ENCODE results near the gene TMEM184B. TPM values are rescaled to one million over a fixed set of nuclear protein-coding genes. Genes with fewer than 3 reads are reported as not detected.

Gene TMEM184B
- total and polyA plus RNA-seq, 2 of the 8 experiments (the other 6 are each of a cell fraction or from before 2014, with no cell fraction given) = 41.6 to 81.0 TPM

DNA sequence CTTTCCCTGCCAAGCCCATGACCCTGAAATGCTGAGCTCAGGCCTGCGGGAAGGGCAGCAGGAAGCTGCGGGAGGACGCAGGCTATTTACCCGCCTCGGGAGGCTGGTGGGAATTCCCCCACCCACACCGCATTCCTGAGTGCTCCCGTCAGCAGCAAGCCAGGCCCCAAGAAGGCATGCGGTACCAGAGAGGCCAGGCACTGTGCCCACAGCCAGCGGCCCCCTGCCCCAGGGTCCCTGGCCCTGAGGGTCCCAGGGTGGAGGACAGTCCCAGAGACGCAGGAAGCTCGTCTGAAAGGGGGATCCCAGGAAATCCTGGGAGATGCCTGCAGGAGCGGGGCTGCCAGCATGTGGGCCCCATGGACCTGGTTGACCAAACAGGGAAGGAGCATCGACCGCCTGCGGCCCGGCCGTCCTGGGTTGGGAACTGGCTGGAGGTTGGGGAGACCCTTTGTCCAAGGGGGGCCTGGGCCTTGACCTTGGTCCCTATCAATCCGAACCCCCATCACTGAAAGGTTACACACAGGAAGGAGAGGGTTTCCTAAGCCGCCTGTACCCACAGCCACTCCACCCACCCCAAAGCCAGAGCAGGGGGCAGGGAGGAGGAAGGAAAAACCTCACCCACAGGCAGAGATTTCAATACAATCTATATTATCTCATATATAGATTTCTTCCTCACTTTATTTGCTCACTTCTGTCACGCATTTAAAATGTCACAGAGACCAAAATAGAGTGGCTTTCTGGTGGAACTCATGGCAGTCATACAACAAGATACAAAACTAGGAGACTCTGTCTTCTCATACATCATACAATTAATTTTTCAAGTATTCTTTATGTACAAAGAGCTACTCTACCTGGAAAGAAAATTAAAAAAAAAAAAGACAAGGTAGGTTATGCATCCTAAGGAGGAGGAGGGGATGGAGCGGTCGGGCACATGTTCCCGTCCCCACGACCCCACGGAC lies 53.9 kb downstream of the TMEM184B start (continued):
- TF ChIP-seq, protein P1, sequence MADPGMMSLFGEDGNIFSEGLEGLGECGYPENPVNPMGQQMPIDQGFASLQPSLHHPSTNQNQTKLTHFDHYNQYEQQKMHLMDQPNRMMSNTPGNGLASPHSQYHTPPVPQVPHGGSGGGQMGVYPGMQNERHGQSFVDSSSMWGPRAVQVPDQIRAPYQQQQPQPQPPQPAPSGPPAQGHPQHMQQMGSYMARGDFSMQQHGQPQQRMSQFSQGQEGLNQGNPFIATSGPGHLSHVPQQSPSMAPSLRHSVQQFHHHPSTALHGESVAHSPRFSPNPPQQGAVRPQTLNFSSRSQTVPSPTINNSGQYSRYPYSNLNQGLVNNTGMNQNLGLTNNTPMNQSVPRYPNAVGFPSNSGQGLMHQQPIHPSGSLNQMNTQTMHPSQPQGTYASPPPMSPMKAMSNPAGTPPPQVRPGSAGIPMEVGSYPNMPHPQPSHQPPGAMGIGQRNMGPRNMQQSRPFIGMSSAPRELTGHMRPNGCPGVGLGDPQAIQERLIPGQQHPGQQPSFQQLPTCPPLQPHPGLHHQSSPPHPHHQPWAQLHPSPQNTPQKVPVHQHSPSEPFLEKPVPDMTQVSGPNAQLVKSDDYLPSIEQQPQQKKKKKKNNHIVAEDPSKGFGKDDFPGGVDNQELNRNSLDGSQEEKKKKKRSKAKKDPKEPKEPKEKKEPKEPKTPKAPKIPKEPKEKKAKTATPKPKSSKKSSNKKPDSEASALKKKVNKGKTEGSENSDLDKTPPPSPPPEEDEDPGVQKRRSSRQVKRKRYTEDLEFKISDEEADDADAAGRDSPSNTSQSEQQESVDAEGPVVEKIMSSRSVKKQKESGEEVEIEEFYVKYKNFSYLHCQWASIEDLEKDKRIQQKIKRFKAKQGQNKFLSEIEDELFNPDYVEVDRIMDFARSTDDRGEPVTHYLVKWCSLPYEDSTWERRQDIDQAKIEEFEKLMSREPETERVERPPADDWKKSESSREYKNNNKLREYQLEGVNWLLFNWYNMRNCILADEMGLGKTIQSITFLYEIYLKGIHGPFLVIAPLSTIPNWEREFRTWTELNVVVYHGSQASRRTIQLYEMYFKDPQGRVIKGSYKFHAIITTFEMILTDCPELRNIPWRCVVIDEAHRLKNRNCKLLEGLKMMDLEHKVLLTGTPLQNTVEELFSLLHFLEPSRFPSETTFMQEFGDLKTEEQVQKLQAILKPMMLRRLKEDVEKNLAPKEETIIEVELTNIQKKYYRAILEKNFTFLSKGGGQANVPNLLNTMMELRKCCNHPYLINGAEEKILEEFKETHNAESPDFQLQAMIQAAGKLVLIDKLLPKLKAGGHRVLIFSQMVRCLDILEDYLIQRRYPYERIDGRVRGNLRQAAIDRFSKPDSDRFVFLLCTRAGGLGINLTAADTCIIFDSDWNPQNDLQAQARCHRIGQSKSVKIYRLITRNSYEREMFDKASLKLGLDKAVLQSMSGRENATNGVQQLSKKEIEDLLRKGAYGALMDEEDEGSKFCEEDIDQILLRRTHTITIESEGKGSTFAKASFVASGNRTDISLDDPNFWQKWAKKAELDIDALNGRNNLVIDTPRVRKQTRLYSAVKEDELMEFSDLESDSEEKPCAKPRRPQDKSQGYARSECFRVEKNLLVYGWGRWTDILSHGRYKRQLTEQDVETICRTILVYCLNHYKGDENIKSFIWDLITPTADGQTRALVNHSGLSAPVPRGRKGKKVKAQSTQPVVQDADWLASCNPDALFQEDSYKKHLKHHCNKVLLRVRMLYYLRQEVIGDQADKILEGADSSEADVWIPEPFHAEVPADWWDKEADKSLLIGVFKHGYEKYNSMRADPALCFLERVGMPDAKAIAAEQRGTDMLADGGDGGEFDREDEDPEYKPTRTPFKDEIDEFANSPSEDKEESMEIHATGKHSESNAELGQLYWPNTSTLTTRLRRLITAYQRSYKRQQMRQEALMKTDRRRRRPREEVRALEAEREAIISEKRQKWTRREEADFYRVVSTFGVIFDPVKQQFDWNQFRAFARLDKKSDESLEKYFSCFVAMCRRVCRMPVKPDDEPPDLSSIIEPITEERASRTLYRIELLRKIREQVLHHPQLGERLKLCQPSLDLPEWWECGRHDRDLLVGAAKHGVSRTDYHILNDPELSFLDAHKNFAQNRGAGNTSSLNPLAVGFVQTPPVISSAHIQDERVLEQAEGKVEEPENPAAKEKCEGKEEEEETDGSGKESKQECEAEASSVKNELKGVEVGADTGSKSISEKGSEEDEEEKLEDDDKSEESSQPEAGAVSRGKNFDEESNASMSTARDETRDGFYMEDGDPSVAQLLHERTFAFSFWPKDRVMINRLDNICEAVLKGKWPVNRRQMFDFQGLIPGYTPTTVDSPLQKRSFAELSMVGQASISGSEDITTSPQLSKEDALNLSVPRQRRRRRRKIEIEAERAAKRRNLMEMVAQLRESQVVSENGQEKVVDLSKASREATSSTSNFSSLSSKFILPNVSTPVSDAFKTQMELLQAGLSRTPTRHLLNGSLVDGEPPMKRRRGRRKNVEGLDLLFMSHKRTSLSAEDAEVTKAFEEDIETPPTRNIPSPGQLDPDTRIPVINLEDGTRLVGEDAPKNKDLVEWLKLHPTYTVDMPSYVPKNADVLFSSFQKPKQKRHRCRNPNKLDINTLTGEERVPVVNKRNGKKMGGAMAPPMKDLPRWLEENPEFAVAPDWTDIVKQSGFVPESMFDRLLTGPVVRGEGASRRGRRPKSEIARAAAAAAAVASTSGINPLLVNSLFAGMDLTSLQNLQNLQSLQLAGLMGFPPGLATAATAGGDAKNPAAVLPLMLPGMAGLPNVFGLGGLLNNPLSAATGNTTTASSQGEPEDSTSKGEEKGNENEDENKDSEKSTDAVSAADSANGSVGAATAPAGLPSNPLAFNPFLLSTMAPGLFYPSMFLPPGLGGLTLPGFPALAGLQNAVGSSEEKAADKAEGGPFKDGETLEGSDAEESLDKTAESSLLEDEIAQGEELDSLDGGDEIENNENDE (IDR thresholded peaks at IDR 0.05; ENCODE audit: insufficient replicate concordance, low read length) = no peak
- TF ChIP-seq NRF1 (IDR thresholded peaks at IDR 0.05; ENCODE audit: low read depth, low read length) (no peak), RAD21 (IDR thresholded peaks at IDR 0.05 in 1 of 2, conservative IDR thresholded peaks at IDR 0.05 in 1 of 2; ENCODE audit: low read depth in 2 of 2, low read length in 2 of 2) (no peak; a peak in 1 of 4 replicates), EP300 (IDR thresholded peaks at IDR 0.05; ENCODE audit: borderline replicate concordance in 1 of 2, low read depth in 2 of 2, low read length in 2 of 2) (peak in 1 of 2 experiments; percentile 91; a peak in 1 of 3 replicates), SAP30 (IDR thresholded peaks at IDR 0.05; ENCODE audit: insufficient read depth, insufficient replicate concordance, low read length) (no peak), EGR1 (IDR thresholded peaks at IDR 0.05; ENCODE audit: borderline replicate concordance, low read depth, low read length) (peak; percentile 99)
- TF ChIP-seq, protein P2, sequence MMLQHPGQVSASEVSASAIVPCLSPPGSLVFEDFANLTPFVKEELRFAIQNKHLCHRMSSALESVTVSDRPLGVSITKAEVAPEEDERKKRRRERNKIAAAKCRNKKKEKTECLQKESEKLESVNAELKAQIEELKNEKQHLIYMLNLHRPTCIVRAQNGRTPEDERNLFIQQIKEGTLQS (IDR thresholded peaks at IDR 0.05; ENCODE audit: insufficient read depth, low read depth, low read length) = peak; percentile 58; the same call in 1 of the 2 replicates
